NCI-H82 treated with DMSO at 0.1 percent for 48 hours (cell line): ENCODE data around the gene ABHD1.
A peak's percentile ranks its signal among the peaks of the same experiment; 100 is the strongest.
"Not testable (repeated sequence)": the region's sequence is repeated elsewhere in the genome, so short reads cannot be mapped to it uniquely, and the experiment has no call there.

Source experiments
- DNase-seq: peaks from one replicate; lab custom pipeline; 2025; ENCODE audit not compliant: unreplicated experiment; lab: John Stamatoyannopoulos, UW

Gene ABHD1

GRCh38 chr2:27109083-27109482 lies 14.5 kb upstream of the ABHD1 start:
- DNase-seq: no peak

DNA sequence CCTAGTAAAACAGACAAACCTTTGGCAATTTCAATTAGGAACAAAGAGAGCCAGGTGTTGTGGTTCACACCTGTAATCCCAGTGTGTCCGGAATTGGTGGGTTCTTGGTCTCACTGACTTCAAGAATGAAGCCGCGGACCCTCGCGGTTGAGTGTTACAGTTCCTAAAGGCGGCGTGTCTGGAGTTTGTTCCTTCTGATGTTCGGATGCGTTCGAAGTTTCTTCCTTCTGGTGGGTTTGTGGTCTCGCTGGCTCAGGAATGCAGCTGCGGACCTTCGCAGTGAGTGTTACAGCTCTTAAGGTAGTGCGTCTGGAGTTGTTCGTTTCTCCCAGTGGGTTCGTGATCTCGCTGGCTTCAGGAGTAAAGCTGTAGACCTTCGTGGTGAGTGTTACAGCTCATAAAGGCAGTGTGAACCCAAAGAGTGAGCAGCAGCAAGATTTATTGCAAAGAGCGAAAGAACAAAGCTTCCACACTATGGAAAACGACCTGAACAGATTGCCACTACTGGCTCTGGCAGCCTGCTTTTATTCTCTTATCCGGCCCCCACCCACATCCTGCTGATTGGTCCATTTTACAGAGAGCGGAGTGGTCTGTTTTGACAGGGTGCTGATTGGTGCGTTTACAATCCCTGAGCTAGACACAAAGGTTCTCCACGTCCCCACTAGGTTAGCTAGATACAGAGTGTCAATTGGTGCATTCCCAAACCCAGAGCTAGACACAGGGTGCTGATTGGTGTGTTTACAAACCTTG lies 12.8 kb upstream of the ABHD1 start:
- DNase-seq: not testable (repeated sequence)

DNA sequence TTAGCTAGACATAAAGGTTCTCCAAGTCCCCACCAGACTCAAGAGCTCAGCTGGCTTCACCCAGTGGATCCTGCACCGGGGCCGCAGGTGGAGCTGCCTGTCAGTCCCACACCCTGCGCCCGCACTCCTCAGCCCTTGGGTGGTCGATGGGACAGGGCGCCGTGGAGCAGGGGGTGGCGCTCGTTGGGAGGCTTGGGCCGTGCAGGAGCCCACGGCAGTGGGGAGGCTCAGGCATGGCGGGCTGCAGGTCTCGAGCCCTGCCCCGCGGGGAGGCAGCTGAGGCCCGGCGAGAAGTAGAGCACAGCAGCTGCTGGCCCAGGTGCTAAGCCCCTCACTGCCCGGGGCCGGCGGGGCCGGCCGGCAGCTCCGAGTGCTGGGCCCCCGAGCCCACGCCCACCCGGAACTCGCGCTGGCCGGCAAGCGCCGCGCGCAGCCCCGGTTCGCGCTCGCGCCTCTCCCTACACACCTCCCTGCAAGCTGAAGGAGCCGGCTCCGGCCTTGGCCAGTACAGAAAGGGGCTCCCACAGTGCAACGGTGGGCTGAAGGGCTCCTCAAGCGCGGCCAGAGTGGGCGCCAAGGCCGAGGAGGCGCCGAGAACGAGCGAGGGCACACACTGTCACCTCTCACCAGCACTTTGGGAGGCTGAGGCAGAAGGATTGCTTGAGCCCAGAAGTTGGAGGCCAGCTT lies 12.1 kb upstream of the ABHD1 start:
- not testable (repeated sequence) for DNase-seq

- no peak for DNase-seq
Measured at GRCh38 chr2:27115519-27115918, 8.1 kb upstream of the ABHD1 start.

DNA sequence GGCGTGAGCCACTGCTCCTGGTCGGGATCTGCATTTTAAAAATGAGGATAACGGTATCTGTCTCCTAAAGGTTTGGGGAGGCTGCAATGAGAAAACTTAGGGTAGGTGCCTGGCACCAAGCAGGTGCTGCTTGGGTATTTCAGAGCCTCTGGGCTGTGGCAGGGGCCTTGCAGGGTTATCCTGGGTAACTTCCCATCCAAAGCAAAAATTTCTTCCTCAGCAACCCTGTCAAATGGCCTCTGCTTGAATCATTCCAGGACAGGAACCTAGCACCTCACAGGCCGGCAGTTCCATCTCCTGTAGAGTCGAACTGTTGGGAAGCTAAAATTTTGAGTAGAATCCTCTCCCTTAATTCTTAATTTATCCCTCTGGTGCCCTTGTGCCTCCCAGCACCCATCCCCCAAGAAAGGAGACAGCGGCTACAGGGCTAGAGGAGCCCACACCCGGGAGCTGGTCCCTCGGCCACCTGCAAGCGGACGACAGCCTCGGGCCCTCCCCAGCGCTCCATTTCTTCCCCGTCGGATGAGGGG lies 5.6 kb upstream of the ABHD1 start:
- DNase-seq: no peak

DNA sequence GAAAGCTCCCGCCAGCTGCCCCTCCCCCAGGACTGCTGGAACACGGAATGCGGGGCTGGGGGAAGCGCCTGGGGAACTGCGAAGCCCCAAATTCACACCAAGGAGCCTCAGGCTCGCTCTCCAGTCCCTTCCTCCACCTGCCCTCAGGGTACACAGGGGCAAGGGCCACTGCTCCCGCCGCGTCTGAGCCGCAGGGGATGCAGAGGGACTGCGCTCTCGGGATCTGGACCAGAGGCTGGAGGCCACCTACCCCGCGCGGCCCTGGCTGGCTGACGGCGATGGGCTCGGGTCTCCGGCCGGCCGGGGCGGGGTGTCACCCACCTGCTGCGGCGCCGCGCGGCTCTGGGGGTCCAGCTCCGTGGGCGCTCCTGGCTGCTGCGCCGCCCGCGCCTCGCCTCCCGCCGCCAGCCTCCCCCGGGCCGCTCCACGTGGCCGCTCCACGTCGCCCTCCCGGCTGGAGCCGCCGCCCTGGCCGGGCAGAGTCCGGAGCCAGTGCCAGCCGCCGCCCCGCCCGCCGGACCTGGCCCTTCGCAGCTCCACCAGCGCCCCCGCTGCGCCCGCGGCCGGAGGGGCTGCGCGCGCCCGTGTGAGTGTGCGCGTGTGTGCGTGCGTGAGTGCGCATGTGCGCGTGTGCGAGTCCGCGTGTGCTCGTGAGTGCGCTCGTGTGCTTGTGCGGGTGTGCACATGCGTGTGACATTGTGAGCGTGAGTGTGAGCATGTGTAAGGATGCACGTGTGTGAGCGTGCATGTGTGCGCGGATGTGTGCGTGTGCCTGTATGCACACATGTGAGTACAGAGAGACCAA lies 4.9 kb upstream of the ABHD1 start, which contains the start of gene CGREF1:
CGREF1 (minus strand) TSS at position 604 of the 805 bp plus-strand sequence. CDS start 14,762 bp downstream, outside the sequence.
- no peak for DNase-seq

- DNase-seq: not testable (repeated sequence)
Measured at GRCh38 chr2:27119330-27119670, 4.3 kb upstream of the ABHD1 start.

DNA sequence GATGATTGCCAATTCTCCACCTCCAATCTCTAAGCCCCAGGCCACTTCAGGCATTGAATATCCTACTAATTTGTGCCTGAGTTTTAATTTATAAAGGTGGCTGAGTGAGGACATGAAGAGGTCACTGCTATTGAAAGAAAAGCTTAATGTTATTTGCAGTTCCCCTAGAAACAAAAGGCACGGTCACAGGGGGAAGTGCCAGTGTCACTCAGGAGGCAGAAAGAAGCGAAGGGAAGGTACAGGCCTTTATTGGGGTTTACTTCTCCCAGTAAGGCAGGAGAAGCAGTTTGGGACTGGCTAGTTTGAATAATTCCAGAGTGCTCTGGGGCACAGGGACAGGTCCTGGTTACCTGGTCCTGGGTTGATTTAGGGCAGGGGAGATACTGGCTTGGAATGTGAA lies 1.7 kb upstream of the ABHD1 start:
- DNase-seq: no peak

DNA sequence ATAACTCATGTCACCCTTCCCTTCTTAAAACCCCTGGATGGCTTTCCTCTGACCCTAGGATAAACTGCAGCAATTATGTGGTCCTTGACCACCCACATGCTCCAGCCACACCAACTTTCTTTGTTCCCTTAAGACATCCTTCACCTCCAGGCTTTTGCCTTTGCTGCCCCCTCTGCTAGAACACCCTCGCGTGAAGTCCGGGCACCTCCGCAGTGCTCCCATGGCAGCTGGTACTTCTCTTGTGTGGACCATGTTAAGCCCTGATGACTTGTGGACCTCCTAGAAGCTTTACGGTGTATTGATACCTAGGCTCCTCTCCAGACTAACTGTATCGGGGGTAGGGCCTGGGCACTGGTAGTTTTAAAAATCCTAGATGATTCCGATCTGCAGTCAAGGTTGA lies 824 bp upstream of the ABHD1 start:
- DNase-seq: no peak

DNA sequence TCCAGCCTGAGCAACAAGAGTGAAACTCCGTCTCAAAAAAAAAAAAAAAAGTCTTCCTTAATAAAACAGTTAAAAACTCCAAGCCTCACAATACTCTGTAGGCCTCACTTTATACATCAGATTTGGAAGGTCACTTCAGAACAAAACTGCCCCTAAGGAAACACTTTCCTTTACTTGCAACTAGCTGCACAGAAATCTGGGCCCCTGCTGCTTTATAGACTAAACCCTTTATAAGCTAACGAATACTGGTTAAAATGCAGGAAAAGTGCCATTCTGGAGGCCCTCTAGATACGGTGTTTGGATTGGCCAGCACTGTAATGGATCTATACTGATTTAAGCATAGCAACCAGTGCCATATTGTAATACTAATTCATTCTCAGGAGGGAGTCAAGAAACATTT lies 1.5 kb downstream of the ABHD1 start:
- DNase-seq: no peak

DNA sequence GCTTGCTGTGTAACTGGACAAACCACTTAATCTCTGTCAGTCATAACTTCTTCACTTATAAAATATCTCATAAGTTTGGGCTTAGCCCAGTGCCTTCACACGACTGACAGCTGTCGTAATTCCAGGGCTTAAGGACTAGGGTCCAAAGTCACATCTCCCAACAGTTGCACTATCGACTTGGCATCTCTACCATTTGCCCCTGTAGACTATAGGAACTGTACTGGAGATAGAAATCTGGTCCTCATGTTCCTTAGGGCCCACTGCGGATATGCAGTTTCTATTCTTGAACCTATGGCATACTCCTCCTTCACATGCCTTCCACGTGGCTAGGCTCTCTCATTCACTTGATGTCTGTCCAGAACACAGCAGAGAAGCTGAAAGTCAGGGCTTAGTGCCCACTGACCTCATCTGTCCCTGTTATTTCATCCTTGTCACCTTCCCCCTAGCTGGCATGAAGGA lies 2.7 kb downstream of the ABHD1 start:
- no peak for DNase-seq

DNA sequence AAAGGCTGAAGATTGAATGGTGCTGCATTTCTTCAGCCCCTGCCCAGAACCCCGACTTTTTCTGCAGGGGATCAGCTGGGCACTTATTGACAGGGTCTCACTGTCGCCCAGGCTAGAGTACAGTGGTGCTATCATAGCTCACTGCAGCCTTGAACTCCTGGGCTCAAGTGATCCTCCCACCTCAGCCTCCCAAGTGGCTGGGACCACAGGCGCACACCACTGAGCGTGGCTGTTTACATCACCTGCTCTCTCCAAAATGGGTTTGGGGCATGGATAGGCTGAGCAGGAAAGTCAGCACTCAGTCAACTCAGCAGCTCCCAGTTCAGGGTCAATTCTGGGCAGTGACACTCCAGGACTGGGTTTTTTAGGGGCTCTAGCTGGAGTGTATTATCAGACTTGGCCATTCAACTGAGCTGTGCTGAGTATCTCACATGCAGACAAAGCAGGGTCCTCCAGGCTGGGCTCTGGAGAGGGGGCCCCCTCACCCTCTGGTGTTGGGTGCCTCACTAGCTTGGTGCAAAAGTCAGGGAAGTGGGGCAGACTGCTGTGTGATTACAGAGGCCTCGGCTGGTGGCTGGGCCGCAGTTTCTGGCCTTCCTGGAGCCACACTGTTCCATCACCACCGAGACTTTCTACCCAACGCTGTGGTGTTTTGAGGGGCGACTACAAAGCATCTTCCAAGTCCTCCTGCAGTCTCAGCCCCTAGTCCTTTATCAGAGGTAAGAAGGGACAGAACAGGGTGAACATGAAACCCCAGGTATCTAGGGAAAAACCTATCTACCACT lies 4.5 kb downstream of the ABHD1 start:
- no peak for DNase-seq

DNA sequence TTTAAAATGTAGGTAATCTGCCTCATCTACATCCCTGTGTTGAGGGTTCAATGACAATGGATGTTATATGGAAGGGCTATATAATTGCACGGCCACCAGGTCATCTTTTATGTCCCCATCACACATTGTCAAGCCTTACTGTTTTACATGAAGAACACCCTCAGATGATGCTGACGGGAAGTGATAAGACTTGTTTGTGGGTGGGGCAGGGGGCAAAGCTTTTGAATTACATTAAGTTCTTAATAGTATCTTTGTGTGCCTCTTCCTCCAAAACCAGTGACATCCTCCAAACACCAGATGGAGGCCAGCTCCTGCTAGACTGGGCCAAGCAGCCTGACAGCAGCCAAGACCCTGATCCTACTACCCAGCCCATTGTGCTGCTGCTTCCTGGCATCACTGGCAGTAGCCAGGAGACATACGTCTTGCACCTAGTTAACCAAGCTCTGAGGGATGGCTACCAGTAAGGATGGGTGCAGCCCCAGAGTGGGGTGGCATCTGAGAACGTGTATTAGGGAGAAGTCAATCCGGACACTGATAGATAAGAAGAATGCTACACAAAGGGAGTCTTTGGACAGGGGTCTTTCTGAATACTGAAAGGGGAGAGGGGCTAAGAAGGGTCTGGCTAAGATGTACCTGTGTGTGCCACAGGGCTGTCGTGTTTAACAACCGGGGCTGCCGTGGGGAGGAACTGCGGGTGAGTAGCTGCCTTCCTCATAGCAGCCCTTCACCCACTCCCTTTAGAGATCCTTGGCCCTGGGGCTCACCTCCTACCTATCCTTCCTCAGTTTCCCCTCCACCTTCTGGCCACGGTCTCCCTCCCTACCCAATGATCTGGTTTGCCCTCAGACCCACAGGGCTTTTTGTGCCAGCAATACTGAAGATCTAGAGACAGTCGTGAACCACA lies 5.3 kb downstream of the ABHD1 start:
- DNase-seq: no peak

DNA sequence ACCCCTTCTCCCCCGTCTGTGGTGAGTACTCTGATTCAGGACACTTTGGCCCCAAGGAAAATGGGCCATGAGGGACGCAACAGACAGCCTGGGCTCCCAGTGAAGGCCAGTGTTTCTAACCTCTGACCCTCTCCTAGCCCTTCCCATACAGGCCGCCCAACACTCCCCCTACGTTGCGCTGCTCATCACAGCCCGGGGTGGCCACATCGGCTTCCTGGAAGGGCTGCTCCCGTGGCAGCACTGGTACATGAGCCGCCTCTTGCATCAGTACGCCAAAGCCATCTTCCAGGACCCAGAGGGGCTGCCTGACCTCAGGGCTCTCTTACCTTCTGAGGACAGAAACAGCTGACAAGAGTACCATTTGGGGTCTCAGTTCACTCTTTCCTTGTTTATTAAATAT lies 6.8 kb downstream of the ABHD1 start:
- DNase-seq: no peak

DNA sequence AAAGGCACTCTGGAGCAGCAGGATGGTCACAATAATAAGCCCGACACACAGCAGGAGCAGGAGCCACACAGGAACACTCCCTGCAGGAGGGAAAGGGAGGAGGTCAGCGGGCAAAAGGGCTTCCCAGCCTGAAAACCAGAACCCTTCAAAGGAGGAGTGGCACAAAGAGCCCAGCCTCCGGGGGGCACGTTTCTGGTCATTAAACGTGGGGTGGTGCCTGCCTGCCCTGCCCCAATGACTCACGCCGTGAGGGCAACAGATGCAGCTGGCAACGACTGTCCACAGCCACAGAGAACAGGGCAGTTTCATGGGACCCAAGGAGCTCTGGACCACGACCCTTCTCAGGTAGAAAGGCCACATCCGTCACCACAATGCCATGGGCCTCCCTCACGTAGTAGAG lies 7.8 kb downstream of the ABHD1 start:
- DNase-seq: no peak

- DNase-seq: no peak
Measured at GRCh38 chr2:27133195-27133875, 9.7 kb downstream of the ABHD1 start.

DNA sequence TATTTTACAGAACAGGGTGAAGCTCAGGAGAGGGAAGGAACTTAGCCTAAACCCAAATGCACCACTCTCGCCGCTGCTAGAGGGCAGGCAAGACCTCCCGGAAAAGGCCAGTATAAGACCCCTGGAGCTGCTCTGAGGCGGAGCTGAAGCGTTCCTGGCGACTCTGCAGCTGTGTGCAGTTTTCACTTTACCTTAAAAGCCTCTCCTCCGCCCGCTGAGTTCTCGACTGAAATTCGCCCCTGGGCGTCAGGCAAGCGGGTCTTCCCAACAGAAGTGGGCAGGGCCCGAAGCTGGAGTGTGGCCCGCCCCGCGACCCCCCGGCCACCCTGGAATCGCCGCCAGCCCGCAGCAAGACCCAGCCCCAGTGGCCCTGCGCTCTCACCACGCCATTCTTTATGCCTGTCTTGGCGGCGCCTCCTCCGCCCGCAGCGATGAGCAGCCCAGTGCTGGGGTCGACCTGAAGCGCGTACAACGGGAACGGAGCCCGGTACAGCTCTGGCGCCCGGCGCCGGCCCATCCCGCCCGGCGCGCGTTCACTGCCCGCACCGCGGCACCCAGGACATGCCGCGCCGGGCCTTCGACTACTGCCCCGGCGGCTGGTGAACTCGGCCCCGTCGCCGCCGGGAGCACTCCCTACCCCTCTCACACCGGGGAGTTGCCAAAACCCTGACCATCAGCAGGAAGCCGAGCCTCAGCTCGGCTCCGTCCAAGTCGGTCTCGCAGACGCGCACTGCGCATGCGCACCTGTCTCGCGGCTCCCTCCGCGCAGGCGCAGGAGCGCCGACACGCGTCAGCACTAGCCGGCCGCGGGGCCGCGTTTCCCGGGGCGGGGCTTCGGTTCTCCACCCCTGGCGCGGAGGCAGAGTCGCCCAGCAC lies 10.5 kb downstream of the ABHD1 start, which contains the start of gene PREB:
PREB (minus strand) TSS at position 732 of the 876 bp plus-strand sequence; CDS start at position 517, 215 bp downstream.
- peak; percentile 90 for DNase-seq
